Measurements from ENCODE around the gene GPSM1. TPM values are rescaled to one million over a fixed set of nuclear protein-coding genes. Genes with fewer than 3 reads are reported as not detected.

Gene GPSM1
- total and polyA plus RNA-seq, 9 of the 15 experiments (the other 6 are each of a cell fraction or from before 2014, with no cell fraction given), result 0.04 to 14.2 (median 3.1) TPM

- TF ChIP-seq PRDM10 (IDR thresholded peaks at IDR 0.05; ENCODE audit: partially characterized antibody) (peak; percentile 17), MYC (IDR thresholded peaks at IDR 0.05; ENCODE audit: low read depth, low read length) (peak; percentile 79), MYC (CRISPR knock-in tag; IDR thresholded peaks at IDR 0.05; ENCODE audit: borderline replicate concordance, low read depth) (no peak), RCOR1 (IDR thresholded peaks at IDR 0.05; ENCODE audit: borderline replicate concordance in 1 of 2, low read depth in 2 of 2, low read length in 2 of 2) (peak in 1 of 2 experiments; percentile 51; a peak in 1 of 4 replicates), E2F1 (CRISPR knock-in tag; IDR thresholded peaks at IDR 0.05) (no peak), ELF1 (tag; IDR thresholded peaks at IDR 0.05) (peak; percentile 83), RNF219 (CRISPR knock-in tag; IDR thresholded peaks at IDR 0.05) (no peak), POLR2AphosphoS5 (IDR thresholded peaks at IDR 0.05; ENCODE audit: control insufficient read depth, insufficient read depth, low read depth, low read length) (0 out of 2 replicates have a peak, but pooled peaks have one; percentile 15), PHF20 (IDR thresholded peaks at IDR 0.05; ENCODE audit: partially characterized antibody) (peak; percentile 54), HDAC2 (IDR thresholded peaks at IDR 0.05) (no peak), SUPT5H (IDR thresholded peaks at IDR 0.05) (peak; percentile 81), MAZ (CRISPR knock-in tag; conservative IDR thresholded peaks at IDR 0.05 in 1 of 2, IDR thresholded peaks at IDR 0.05 in 1 of 2) (0 out of 4 replicates have a peak, but pooled peaks of 1 of the 2 experiments have one; percentile 35), PTTG1 (tag; IDR thresholded peaks at IDR 0.05; ENCODE audit: low read depth) (no peak), ZBTB34 (CRISPR knock-in tag; IDR thresholded peaks at IDR 0.05) (no peak), NR2C2 (CRISPR knock-in tag; IDR thresholded peaks at IDR 0.05) (no peak), NR2C2 (tag; IDR thresholded peaks at IDR 0.05) (no peak), POLR2G (IDR thresholded peaks at IDR 0.05; ENCODE audit: low read depth, low read length) (peak; percentile 93), NR2C1 (IDR thresholded peaks at IDR 0.05) (peak; percentile 36; the same call in 1 of the 2 replicates), NR2C1 (tag; IDR thresholded peaks at IDR 0.05) (peak; percentile 38; the same call in 1 of the 2 replicates)
Observed at GRCh38 chr9:136373300-136374182, 46.2 kb downstream of the GPSM1 start, which contains the start of gene CARD9 (continued).

Data from K562 (cell line).